ENCODE results near the gene MSTN. TPM values are rescaled to one million over a fixed set of nuclear protein-coding genes. Genes with fewer than 3 reads are reported as not detected.
A peak's percentile ranks its signal among the peaks of the same experiment; 100 is the strongest.

Gene MSTN
- total and polyA plus RNA-seq, 4 donors = 0.48 to 1.5 (median 0.81) TPM; not detected in 1

- ATAC-seq (ENCODE audit: low FRiP score) (no peak), DNase-seq (no peak)
- H3K27me3 ChIP-seq (ENCODE audit: control insufficient read depth in 1 of 2, insufficient read depth in 2 of 2, low read length in 1 of 2) = no peaks in the 10 kb centered on the region
- no peaks in the 10 kb centered on the region for H3K4me1 ChIP-seq (ENCODE audit: control insufficient read depth in 1 of 2, insufficient read depth in 2 of 2, low read length in 2 of 2)
- no peak overlapping the region for H3K4me3 ChIP-seq (ENCODE audit: low read length in 2 of 2)
- H3K9me3 ChIP-seq (ENCODE audit: control insufficient read depth, low read length) = no peaks in the 10 kb centered on the region
- intact Hi-C loops (cut with DNase I) = loop anchor here in 1 of 2 donors (10.0 kb wide), 1 partner anchor 186 kb away; no protein-coding TSS in a partner anchor
- no peaks in the 10 kb centered on the region for H3K36me3 ChIP-seq (ENCODE audit: control insufficient read depth in 1 of 2, insufficient read depth in 2 of 2, low read length in 1 of 2)
- no peak overlapping the region for H3K27ac ChIP-seq (ENCODE audit: low read depth in 1 of 2, low read length in 2 of 2)
Measured at GRCh38 chr2:190098851-190099250, 36.3 kb upstream of the MSTN start.

- H3K4me3 ChIP-seq (ENCODE audit: low read length in 2 of 2) = no peak overlapping the region
- H3K36me3 ChIP-seq (ENCODE audit: control insufficient read depth in 1 of 2, insufficient read depth in 2 of 2, low read length in 1 of 2) = no peaks in the 10 kb centered on the region
- H3K9me3 ChIP-seq (ENCODE audit: control insufficient read depth, low read length) = no peaks in the 10 kb centered on the region
- H3K4me1 ChIP-seq (ENCODE audit: control insufficient read depth in 1 of 2, insufficient read depth in 2 of 2, low read length in 2 of 2) = no peaks in the 10 kb centered on the region
- no peak overlapping the region for H3K27ac ChIP-seq (ENCODE audit: low read depth in 1 of 2, low read length in 2 of 2)
- DNase-seq (no peak), ATAC-seq (ENCODE audit: low FRiP score) (no peak)
- no peaks in the 10 kb centered on the region for H3K27me3 ChIP-seq (ENCODE audit: control insufficient read depth in 1 of 2, insufficient read depth in 2 of 2, low read length in 1 of 2)
- 92 to 93% methylated on average over 1 of the region's 1 CpG for WGBS, 2 donors
- intact Hi-C loops (cut with DNase I) = loop anchor here in 1 of 2 donors (10.0 kb wide), 1 partner anchor 188 kb away; no protein-coding TSS in a partner anchor
Measured at GRCh38 chr2:190097115-190097514, 34.6 kb upstream of the MSTN start.

- WGBS, 2 donors = 65 to 71% methylated on average over 3 of the region's 3 CpGs
- H3K4me3 ChIP-seq (ENCODE audit: low read length in 2 of 2) = no peak overlapping the region
- no peak overlapping the region for H3K27ac ChIP-seq (ENCODE audit: low read depth in 1 of 2, low read length in 2 of 2)
- ATAC-seq (ENCODE audit: low FRiP score) (no peak), DNase-seq (no peak)
- H3K9me3 ChIP-seq (ENCODE audit: control insufficient read depth, low read length) = no peaks in the 10 kb centered on the region
- no peaks in the 10 kb centered on the region for H3K4me1 ChIP-seq (ENCODE audit: control insufficient read depth in 1 of 2, insufficient read depth in 2 of 2, low read length in 2 of 2)
- no peaks in the 10 kb centered on the region for H3K36me3 ChIP-seq (ENCODE audit: control insufficient read depth in 1 of 2, insufficient read depth in 2 of 2, low read length in 1 of 2)
- no peaks in the 10 kb centered on the region for H3K27me3 ChIP-seq (ENCODE audit: control insufficient read depth in 1 of 2, insufficient read depth in 2 of 2, low read length in 1 of 2)
- intact Hi-C loops (cut with DNase I) = loop anchor here in 1 of 2 donors (5.0 to 10.0 kb wide), 2 partner anchors 190 to 418 kb away; no protein-coding TSS in a partner anchor
Measured at GRCh38 chr2:190094316-190094871, 31.9 kb upstream of the MSTN start.

GRCh38 chr2:190093793-190094192 lies 31.3 kb upstream of the MSTN start:
- ATAC-seq (ENCODE audit: low FRiP score) = no peak

GRCh38 chr2:190090148-190090547 lies 27.6 kb upstream of the MSTN start:
- DNase-seq (no peak), ATAC-seq (ENCODE audit: low FRiP score) (no peak)
- intact Hi-C loops (cut with DNase I) = loop anchor here in 1 of 2 donors (5.0 to 10.0 kb wide), 2 partner anchors 195 to 422 kb away; no protein-coding TSS in a partner anchor
- no peaks in the 10 kb centered on the region for H3K27me3 ChIP-seq (ENCODE audit: control insufficient read depth in 1 of 2, insufficient read depth in 2 of 2, low read length in 1 of 2)
- WGBS, 2 donors = 96% methylated on average over 2 of the region's 2 CpGs
- no peaks in the 10 kb centered on the region for H3K9me3 ChIP-seq (ENCODE audit: control insufficient read depth, low read length)
- H3K27ac ChIP-seq (ENCODE audit: low read depth in 1 of 2, low read length in 2 of 2) = no peak overlapping the region
- no peaks in the 10 kb centered on the region for H3K4me1 ChIP-seq (ENCODE audit: control insufficient read depth in 1 of 2, insufficient read depth in 2 of 2, low read length in 2 of 2)
- H3K36me3 ChIP-seq (ENCODE audit: control insufficient read depth in 1 of 2, insufficient read depth in 2 of 2, low read length in 1 of 2) = no peaks in the 10 kb centered on the region
- no peak overlapping the region for H3K4me3 ChIP-seq (ENCODE audit: low read length in 2 of 2)

More at GRCh38 chr2:190093793-190094192, 31.3 kb upstream of the MSTN start:
- Histone ChIP-seq H3K4me3 (ENCODE audit: low read length in 2 of 2) (no peak overlapping the region), H3K27me3 (ENCODE audit: control insufficient read depth in 1 of 2, insufficient read depth in 2 of 2, low read length in 1 of 2) (no peaks in the 10 kb centered on the region), H3K9me3 (ENCODE audit: control insufficient read depth, low read length) (no peaks in the 10 kb centered on the region), H3K36me3 (ENCODE audit: control insufficient read depth in 1 of 2, insufficient read depth in 2 of 2, low read length in 1 of 2) (no peaks in the 10 kb centered on the region), H3K4me1 (ENCODE audit: control insufficient read depth in 1 of 2, insufficient read depth in 2 of 2, low read length in 2 of 2) (no peaks in the 10 kb centered on the region), H3K27ac (ENCODE audit: low read depth in 1 of 2, low read length in 2 of 2) (no peak overlapping the region)
- 77 to 78% methylated on average over 3 of the region's 3 CpGs for WGBS, 2 donors
- DNase-seq = no peak
- intact Hi-C loops (cut with DNase I) = loop anchor here in 1 of 2 donors (5.0 to 10.0 kb wide), 2 partner anchors 191 to 419 kb away; no protein-coding TSS in a partner anchor

GRCh38 chr2:190088917-190089316 lies 26.4 kb upstream of the MSTN start:
- H3K27me3 ChIP-seq (ENCODE audit: control insufficient read depth in 1 of 2, insufficient read depth in 2 of 2, low read length in 1 of 2) = no peaks in the 10 kb centered on the region
- DNase-seq = no peak
- H3K27ac ChIP-seq (ENCODE audit: low read depth in 1 of 2, low read length in 2 of 2) = no peak overlapping the region
- no peaks in the 10 kb centered on the region for H3K4me1 ChIP-seq (ENCODE audit: control insufficient read depth in 1 of 2, insufficient read depth in 2 of 2, low read length in 2 of 2)
- intact Hi-C loops (cut with DNase I) = loop anchor here (2.0 to 10.0 kb wide), 4 partner anchors 283 to 426 kb away; no protein-coding TSS in a partner anchor
- H3K4me3 ChIP-seq (ENCODE audit: low read length in 2 of 2) = no peak overlapping the region
- H3K9me3 ChIP-seq (ENCODE audit: control insufficient read depth, low read length) = no peaks in the 10 kb centered on the region
- 22 to 26% methylated on average over 4 of the region's 4 CpGs for WGBS, 2 donors
- no peaks in the 10 kb centered on the region for H3K36me3 ChIP-seq (ENCODE audit: control insufficient read depth in 1 of 2, insufficient read depth in 2 of 2, low read length in 1 of 2)
- peak; percentile 82 for ATAC-seq (ENCODE audit: low FRiP score)

- 70 to 72% methylated on average over 2 of the region's 2 CpGs for WGBS, 2 donors
- ATAC-seq (ENCODE audit: low FRiP score) (no peak), DNase-seq (no peak)
- Histone ChIP-seq H3K27me3 (ENCODE audit: control insufficient read depth in 1 of 2, insufficient read depth in 2 of 2, low read length in 1 of 2) (no peaks in the 10 kb centered on the region), H3K4me1 (ENCODE audit: control insufficient read depth in 1 of 2, insufficient read depth in 2 of 2, low read length in 2 of 2) (no peaks in the 10 kb centered on the region), H3K9me3 (ENCODE audit: control insufficient read depth, low read length) (no peaks in the 10 kb centered on the region), H3K27ac (ENCODE audit: low read depth in 1 of 2, low read length in 2 of 2) (no peak overlapping the region), H3K36me3 (ENCODE audit: control insufficient read depth in 1 of 2, insufficient read depth in 2 of 2, low read length in 1 of 2) (no peaks in the 10 kb centered on the region), H3K4me3 (ENCODE audit: low read length in 2 of 2) (no peak overlapping the region)
- intact Hi-C loops (cut with DNase I) = loop anchor here in 1 of 2 donors (5.0 to 10.0 kb wide), 3 partner anchors 280 to 430 kb away; no protein-coding TSS in a partner anchor
Measured at GRCh38 chr2:190084704-190085103, 22.2 kb upstream of the MSTN start.

GRCh38 chr2:190082118-190082517 lies 19.6 kb upstream of the MSTN start:
- Histone ChIP-seq H3K9me3 (ENCODE audit: control insufficient read depth, low read length) (no peaks in the 10 kb centered on the region), H3K4me1 (ENCODE audit: control insufficient read depth in 1 of 2, insufficient read depth in 2 of 2, low read length in 2 of 2) (no peaks in the 10 kb centered on the region), H3K27ac (ENCODE audit: low read depth in 1 of 2, low read length in 2 of 2) (no peak overlapping the region), H3K27me3 (ENCODE audit: control insufficient read depth in 1 of 2, insufficient read depth in 2 of 2, low read length in 1 of 2) (no peaks in the 10 kb centered on the region), H3K36me3 (ENCODE audit: control insufficient read depth in 1 of 2, insufficient read depth in 2 of 2, low read length in 1 of 2) (no peaks in the 10 kb centered on the region), H3K4me3 (ENCODE audit: low read length in 2 of 2) (no peak overlapping the region)
- WGBS, 2 donors = 96% methylated on average over 1 of the region's 1 CpG
- no peak for DNase-seq
- ATAC-seq (ENCODE audit: low FRiP score) = no peak
- intact Hi-C loops (cut with DNase I) = loop anchor here in 1 of 2 donors (10.0 kb wide), 2 partner anchors 277 to 433 kb away; no protein-coding TSS in a partner anchor

- Histone ChIP-seq H3K4me1 (ENCODE audit: control insufficient read depth in 1 of 2, insufficient read depth in 2 of 2, low read length in 2 of 2) (no peaks in the 10 kb centered on the region), H3K27ac (ENCODE audit: low read depth in 1 of 2, low read length in 2 of 2) (no peak overlapping the region), H3K36me3 (ENCODE audit: control insufficient read depth in 1 of 2, insufficient read depth in 2 of 2, low read length in 1 of 2) (no peaks in the 10 kb centered on the region), H3K9me3 (ENCODE audit: control insufficient read depth, low read length) (no peaks in the 10 kb centered on the region), H3K4me3 (ENCODE audit: low read length in 2 of 2) (no peak overlapping the region), H3K27me3 (ENCODE audit: control insufficient read depth in 1 of 2, insufficient read depth in 2 of 2, low read length in 1 of 2) (no peaks in the 10 kb centered on the region)
- no peak for ATAC-seq (ENCODE audit: low FRiP score)
- no peak for DNase-seq
- intact Hi-C loops (cut with DNase I) = loop anchor here in 1 of 2 donors (10.0 kb wide), 2 partner anchors 276 to 434 kb away; no protein-coding TSS in a partner anchor
Measured at GRCh38 chr2:190080527-190081049, 18.1 kb upstream of the MSTN start.

Measured in aorta (tissue), 5 donors.